Liver (tissue), 9 donors: ENCODE measurements around the gene TPRA1. TPM values are rescaled to one million over a fixed set of nuclear protein-coding genes. Genes with fewer than 3 reads are reported as not detected.

ENCODE experiments used
- DNase-seq: peaks from one replicate; pipeline ENCODE4 v3.0.0-alpha.2; 2017; ENCODE audit warnings: low spot score
- H3K27ac ChIP-seq, 2 donors: one replicate each; pipeline ENCODE4 v1.7.0; 2013; ENCODE audit warnings: inconsistent platforms in 2 of 2, low read length in 2 of 2, control low read depth in 1 of 2, low read depth in 1 of 2, mild to moderate bottlenecking in 1 of 2
- H3K27me3 ChIP-seq, 4 donors: one replicate each; pipeline versions ENCODE4 v1.6.1 to v1.7.0; 2013; ENCODE audit warnings: low read length in 3 of 4, inconsistent platforms in 1 of 4, mild to moderate bottlenecking in 1 of 4, moderate library complexity in 1 of 4; ENCODE audit not compliant: control insufficient read depth in 4 of 4, insufficient read depth in 4 of 4
- H3K36me3 ChIP-seq, 4 donors: one replicate each; pipeline versions ENCODE4 v1.6.1 to v1.7.0; 2013; ENCODE audit warnings: low read length in 3 of 4, mild to moderate bottlenecking in 3 of 4, low read depth in 1 of 4, moderate library complexity in 1 of 4; ENCODE audit not compliant: control insufficient read depth in 4 of 4, insufficient read depth in 3 of 4
- H3K4me1 ChIP-seq, 4 donors: one replicate each; pipeline versions ENCODE4 v1.6.1 to v1.7.0; 2013; ENCODE audit warnings: low read length in 3 of 4, mild to moderate bottlenecking in 3 of 4, moderate library complexity in 1 of 4; ENCODE audit not compliant: control insufficient read depth in 4 of 4, insufficient read depth in 4 of 4
- H3K4me3 ChIP-seq, 3 donors: one replicate each; pipeline versions ENCODE4 v1.6.1 to v1.7.0; 2013; ENCODE audit warnings: low read length in 3 of 3, control low read depth in 1 of 3, low read depth in 1 of 3, mild to moderate bottlenecking in 1 of 3
- H3K9ac ChIP-seq, 2 donors: one replicate each; pipeline ENCODE4 v1.7.0; 2013; ENCODE audit warnings: low read length in 2 of 2, mild to moderate bottlenecking in 2 of 2, moderate library complexity in 2 of 2, control low read depth in 1 of 2, low read depth in 1 of 2
- H3K9me3 ChIP-seq, 4 donors: one replicate each; pipeline versions ENCODE4 v1.6.1 to v1.7.0; 2013; ENCODE audit warnings: low read length in 3 of 4; ENCODE audit not compliant: control insufficient read depth in 4 of 4
- EGR1 ChIP-seq, 2 donors: IDR thresholded peaks; 2 replicates each; pipeline ENCODE4 v1.6.1; 2016 to 2018; ENCODE audit warnings: antibody characterized with exemption in 2 of 2, low read depth in 2 of 2
- FOXA1 ChIP-seq: IDR thresholded peaks from 2 replicates; pipeline ENCODE4 v1.6.1; 2016; ENCODE audit warnings: antibody characterized with exemption
- FOXA2 ChIP-seq: IDR thresholded peaks from 2 replicates; pipeline ENCODE4 v1.6.1; 2016; ENCODE audit warnings: antibody characterized with exemption
- GABPA ChIP-seq, 2 donors: IDR thresholded peaks in 1 of 2; conservative IDR thresholded peaks in 1 of 2; 2 replicates each; pipeline ENCODE4 v1.6.1; 2016; ENCODE audit warnings: antibody characterized with exemption in 2 of 2, mild to moderate bottlenecking in 1 of 2, moderate library complexity in 1 of 2
- HNF4A ChIP-seq, 2 donors: conservative IDR thresholded peaks; 2 replicates each; pipeline ENCODE4 v1.6.1; 2016; ENCODE audit warnings: antibody characterized with exemption in 2 of 2, mild to moderate bottlenecking in 2 of 2
- HNF4G ChIP-seq: IDR thresholded peaks from 2 replicates; pipeline ENCODE4 v1.6.1; 2016; ENCODE audit warnings: antibody characterized with exemption
- NR2F2 ChIP-seq: IDR thresholded peaks from 2 replicates; pipeline ENCODE4 v1.6.1; 2016; ENCODE audit warnings: antibody characterized with exemption
- RAD21 ChIP-seq, 2 donors: IDR thresholded peaks; 2 replicates each; pipeline ENCODE4 v1.6.1; 2016; ENCODE audit warnings: antibody characterized with exemption in 2 of 2, mild to moderate bottlenecking in 2 of 2
- RXRA ChIP-seq, 2 donors: IDR thresholded peaks; 2 replicates each; pipeline ENCODE4 v1.6.1; 2017 to 2018; ENCODE audit warnings: antibody characterized with exemption in 2 of 2, mild to moderate bottlenecking in 1 of 2
- SP1 ChIP-seq: IDR thresholded peaks from 2 replicates; pipeline ENCODE4 v1.6.1; 2018; ENCODE audit warnings: antibody characterized with exemption, mild to moderate bottlenecking
- TAF1 ChIP-seq: conservative IDR thresholded peaks from 2 replicates; pipeline ENCODE4 v1.6.1; 2016; ENCODE audit warnings: antibody characterized with exemption, mild to moderate bottlenecking
- YY1 ChIP-seq: IDR thresholded peaks from 2 replicates; pipeline ENCODE4 v1.6.1; 2016; ENCODE audit warnings: antibody characterized with exemption, mild to moderate bottlenecking
- WGBS: extraction: QIAGEN DNeasy Blood & Tissue Kit; methylation state at CpG from one replicate; pipeline ENCODE4 v1.1.7; 2013; 5-methylcytosine and 5-hydroxymethylcytosine counted together
- polyA plus RNA-seq, 2 donors: library from polyadenylated mRNA; stranded (reverse) in 1 of 2; unstranded in 1 of 2; fragments of 200-250 nt in 1 of 2; fragments of >200 nt in 1 of 2; fragmentation: Nextera tagmentation in 1 of 2; extraction: Ambion mirVana in 1 of 2; gene quantifications; one replicate each; pipeline versions ENCODE4 v1.2.1 to v1.2.3, GENCODE V29; 2013 to 2015
- total RNA-seq, 2 donors: library from RNA; depleted of rRNA; stranded (reverse); fragments of >200 nt; gene quantifications; one replicate each; pipeline ENCODE4 v1.2.3, GENCODE V29; 2014
- TF ChIP-seq, protein P1 (sequence below): fragments of 150-350 bp; IDR thresholded peaks from 2 replicates; pipeline ENCODE4 v1.5.1; 2017; ENCODE audit warnings: improper control_type of control experiment, low read depth, low read length; ENCODE audit not compliant: missing input control
- TF ChIP-seq, protein P2 (sequence below): IDR thresholded peaks from 2 replicates; pipeline ENCODE4 v1.6.1; 2016; ENCODE audit warnings: antibody characterized with exemption, mild to moderate bottlenecking
- TF ChIP-seq, protein P3 (sequence below): IDR thresholded peaks from 2 replicates; pipeline ENCODE4 v1.6.1; 2016; ENCODE audit warnings: antibody characterized with exemption
- TF ChIP-seq, protein P4 (sequence below): IDR thresholded peaks from 2 replicates; pipeline ENCODE4 v1.6.1; 2016; ENCODE audit warnings: antibody characterized with exemption
- TF ChIP-seq, protein P5 (sequence below): IDR thresholded peaks from 2 replicates; pipeline ENCODE4 v1.6.1; 2016; ENCODE audit warnings: antibody characterized with exemption
- donor health status: healthy.
- donor health status: healthy.
- donor health status: healthy.
- donor health status: healthy.
- donor health status: healthy.

The TPRA1 gene
- total and polyA plus RNA-seq, 4 donors = 17.3 to 27.1 (median 21.3) TPM

DNA sequence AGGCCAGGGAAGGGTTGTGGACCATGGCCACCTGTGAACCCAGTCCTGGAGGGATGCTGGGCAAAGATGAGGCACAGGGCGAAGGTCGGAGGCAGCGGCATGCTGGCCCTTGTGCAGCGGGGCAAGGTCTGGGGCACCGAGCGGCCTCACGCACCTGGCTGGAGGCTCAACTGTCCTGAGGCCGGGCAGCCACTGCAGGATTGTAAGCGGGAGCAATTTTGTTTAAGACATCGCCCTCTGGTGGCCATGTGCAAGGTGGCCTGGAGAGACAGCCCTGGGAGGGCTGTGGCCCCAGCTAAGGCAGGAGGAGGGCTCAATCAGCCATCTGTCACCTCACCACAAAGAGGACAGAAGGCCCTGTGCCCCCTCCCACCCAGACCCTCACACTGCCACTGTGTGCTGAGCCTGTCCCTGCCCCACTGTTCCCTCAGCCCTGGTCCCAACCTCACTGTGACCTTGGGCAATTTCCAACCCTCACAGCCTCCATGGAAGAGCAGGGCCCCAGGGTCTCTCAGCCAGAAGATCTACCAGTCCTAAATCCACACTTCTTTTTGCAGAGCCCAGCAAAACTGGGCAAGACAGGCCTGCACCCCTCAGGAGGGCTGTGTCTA lies 46.2 kb downstream of the TPRA1 start:
- Histone ChIP-seq H3K9me3 (no peaks in the 10 kb centered on the region), H3K4me3 (no peak overlapping the region), H3K36me3 (no peaks in the 10 kb centered on the region), H3K9ac (no peak overlapping the region), H3K27ac (peak overlapping the region in 1 of 2 donors; percentile 7), H3K4me1 (peaks cover 22 to 68% (median 60%) of the 10 kb centered on the region in 4 donors), H3K27me3 (no peaks in the 10 kb centered on the region)
- 20% methylated on average over 10 of the region's 10 CpGs for WGBS
- TF ChIP-seq, protein P1, sequence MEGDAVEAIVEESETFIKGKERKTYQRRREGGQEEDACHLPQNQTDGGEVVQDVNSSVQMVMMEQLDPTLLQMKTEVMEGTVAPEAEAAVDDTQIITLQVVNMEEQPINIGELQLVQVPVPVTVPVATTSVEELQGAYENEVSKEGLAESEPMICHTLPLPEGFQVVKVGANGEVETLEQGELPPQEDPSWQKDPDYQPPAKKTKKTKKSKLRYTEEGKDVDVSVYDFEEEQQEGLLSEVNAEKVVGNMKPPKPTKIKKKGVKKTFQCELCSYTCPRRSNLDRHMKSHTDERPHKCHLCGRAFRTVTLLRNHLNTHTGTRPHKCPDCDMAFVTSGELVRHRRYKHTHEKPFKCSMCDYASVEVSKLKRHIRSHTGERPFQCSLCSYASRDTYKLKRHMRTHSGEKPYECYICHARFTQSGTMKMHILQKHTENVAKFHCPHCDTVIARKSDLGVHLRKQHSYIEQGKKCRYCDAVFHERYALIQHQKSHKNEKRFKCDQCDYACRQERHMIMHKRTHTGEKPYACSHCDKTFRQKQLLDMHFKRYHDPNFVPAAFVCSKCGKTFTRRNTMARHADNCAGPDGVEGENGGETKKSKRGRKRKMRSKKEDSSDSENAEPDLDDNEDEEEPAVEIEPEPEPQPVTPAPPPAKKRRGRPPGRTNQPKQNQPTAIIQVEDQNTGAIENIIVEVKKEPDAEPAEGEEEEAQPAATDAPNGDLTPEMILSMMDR = peak; percentile 84
- TF ChIP-seq SP1 = peak; percentile 19
- peak; percentile 70 for TF ChIP-seq HNF4G
- no peak for TF ChIP-seq FOXA2
- TF ChIP-seq HNF4A (conservative IDR thresholded peaks at IDR 0.05) = peak; percentile 87 to 93
- no peak for TF ChIP-seq EGR1 (IDR thresholded peaks at IDR 0.05; ENCODE audit: low read depth in 2 of 2)
- TF ChIP-seq, protein P2, sequence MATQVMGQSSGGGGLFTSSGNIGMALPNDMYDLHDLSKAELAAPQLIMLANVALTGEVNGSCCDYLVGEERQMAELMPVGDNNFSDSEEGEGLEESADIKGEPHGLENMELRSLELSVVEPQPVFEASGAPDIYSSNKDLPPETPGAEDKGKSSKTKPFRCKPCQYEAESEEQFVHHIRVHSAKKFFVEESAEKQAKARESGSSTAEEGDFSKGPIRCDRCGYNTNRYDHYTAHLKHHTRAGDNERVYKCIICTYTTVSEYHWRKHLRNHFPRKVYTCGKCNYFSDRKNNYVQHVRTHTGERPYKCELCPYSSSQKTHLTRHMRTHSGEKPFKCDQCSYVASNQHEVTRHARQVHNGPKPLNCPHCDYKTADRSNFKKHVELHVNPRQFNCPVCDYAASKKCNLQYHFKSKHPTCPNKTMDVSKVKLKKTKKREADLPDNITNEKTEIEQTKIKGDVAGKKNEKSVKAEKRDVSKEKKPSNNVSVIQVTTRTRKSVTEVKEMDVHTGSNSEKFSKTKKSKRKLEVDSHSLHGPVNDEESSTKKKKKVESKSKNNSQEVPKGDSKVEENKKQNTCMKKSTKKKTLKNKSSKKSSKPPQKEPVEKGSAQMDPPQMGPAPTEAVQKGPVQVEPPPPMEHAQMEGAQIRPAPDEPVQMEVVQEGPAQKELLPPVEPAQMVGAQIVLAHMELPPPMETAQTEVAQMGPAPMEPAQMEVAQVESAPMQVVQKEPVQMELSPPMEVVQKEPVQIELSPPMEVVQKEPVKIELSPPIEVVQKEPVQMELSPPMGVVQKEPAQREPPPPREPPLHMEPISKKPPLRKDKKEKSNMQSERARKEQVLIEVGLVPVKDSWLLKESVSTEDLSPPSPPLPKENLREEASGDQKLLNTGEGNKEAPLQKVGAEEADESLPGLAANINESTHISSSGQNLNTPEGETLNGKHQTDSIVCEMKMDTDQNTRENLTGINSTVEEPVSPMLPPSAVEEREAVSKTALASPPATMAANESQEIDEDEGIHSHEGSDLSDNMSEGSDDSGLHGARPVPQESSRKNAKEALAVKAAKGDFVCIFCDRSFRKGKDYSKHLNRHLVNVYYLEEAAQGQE = no peak
- TF ChIP-seq RXRA (IDR thresholded peaks at IDR 0.05) = peak; percentile 43 to 80
- peak; percentile 78 to 85 for TF ChIP-seq RAD21 (IDR thresholded peaks at IDR 0.05)
- TF ChIP-seq GABPA (IDR thresholded peaks at IDR 0.05 in 1 of 2, conservative IDR thresholded peaks at IDR 0.05 in 1 of 2) = no peak
- DNase-seq = peak; percentile 71

DNA sequence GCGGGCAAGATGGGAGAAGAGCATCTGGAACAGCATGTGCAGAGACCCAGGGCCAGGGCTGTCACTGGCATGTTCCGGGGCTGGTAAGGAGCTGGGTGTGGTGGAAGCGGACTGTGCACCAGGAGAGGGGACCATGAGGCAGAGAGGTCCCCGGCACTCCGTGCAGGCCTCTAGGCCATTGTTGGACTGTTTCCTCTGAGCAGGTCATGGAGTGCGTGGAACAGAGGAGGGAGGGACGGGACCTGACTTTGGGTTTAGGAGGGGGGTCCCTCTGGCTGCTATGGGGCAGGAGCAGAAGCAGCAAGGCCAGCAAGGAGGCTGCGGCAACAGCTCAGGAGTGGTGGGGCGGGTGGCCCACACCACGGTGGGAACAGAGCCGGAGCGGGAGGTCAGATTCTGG lies 47.1 kb downstream of the TPRA1 start:
- 94% methylated on average over 12 of the region's 12 CpGs for WGBS
- H3K27me3 ChIP-seq = no peaks in the 10 kb centered on the region
- H3K4me1 ChIP-seq = peaks cover 22 to 68% (median 60%) of the 10 kb centered on the region in 4 donors
- H3K27ac ChIP-seq = peak overlapping the region in 1 of 2 donors; percentile 39
- H3K9ac ChIP-seq = no peak overlapping the region
- no peak overlapping the region for H3K4me3 ChIP-seq
- no peaks in the 10 kb centered on the region for H3K9me3 ChIP-seq
- no peaks in the 10 kb centered on the region for H3K36me3 ChIP-seq
- DNase-seq = no peak
- TF ChIP-seq NR2F2 = no peak
- TF ChIP-seq, protein P2 = no peak
- no peak for TF ChIP-seq RAD21 (IDR thresholded peaks at IDR 0.05)
- TF ChIP-seq GABPA (IDR thresholded peaks at IDR 0.05 in 1 of 2, conservative IDR thresholded peaks at IDR 0.05 in 1 of 2) = no peak
- TF ChIP-seq YY1 = no peak
- TF ChIP-seq HNF4A (conservative IDR thresholded peaks at IDR 0.05) = no peak
- TF ChIP-seq, protein P1 = no peak
- TF ChIP-seq HNF4G = no peak
- no peak for TF ChIP-seq TAF1
- TF ChIP-seq SP1 = no peak
- TF ChIP-seq, protein P3, sequence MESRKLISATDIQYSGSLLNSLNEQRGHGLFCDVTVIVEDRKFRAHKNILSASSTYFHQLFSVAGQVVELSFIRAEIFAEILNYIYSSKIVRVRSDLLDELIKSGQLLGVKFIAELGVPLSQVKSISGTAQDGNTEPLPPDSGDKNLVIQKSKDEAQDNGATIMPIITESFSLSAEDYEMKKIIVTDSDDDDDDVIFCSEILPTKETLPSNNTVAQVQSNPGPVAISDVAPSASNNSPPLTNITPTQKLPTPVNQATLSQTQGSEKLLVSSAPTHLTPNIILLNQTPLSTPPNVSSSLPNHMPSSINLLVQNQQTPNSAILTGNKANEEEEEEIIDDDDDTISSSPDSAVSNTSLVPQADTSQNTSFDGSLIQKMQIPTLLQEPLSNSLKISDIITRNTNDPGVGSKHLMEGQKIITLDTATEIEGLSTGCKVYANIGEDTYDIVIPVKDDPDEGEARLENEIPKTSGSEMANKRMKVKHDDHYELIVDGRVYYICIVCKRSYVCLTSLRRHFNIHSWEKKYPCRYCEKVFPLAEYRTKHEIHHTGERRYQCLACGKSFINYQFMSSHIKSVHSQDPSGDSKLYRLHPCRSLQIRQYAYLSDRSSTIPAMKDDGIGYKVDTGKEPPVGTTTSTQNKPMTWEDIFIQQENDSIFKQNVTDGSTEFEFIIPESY = no peak
- no peak for TF ChIP-seq FOXA1
- TF ChIP-seq, protein P4, sequence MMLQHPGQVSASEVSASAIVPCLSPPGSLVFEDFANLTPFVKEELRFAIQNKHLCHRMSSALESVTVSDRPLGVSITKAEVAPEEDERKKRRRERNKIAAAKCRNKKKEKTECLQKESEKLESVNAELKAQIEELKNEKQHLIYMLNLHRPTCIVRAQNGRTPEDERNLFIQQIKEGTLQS = no peak
- TF ChIP-seq, protein P5, sequence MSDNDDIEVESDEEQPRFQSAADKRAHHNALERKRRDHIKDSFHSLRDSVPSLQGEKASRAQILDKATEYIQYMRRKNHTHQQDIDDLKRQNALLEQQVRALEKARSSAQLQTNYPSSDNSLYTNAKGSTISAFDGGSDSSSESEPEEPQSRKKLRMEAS = no peak
- TF ChIP-seq FOXA2 = no peak
- no peak for TF ChIP-seq EGR1 (IDR thresholded peaks at IDR 0.05; ENCODE audit: low read depth in 2 of 2)
